Activated gamma-delta T cell treated with Interleukin-2 at 50 U/mL for 16 hours (primary cell): Measurements from ENCODE around the gene KIF3B.
"Not testable (repeated sequence)": the region's sequence is repeated elsewhere in the genome, so short reads cannot be mapped to it uniquely, and the experiment has no call there.

ENCODE experiments used
- DNase-seq: peaks from one replicate; pipeline ENCODE4 v3.0.0-alpha.2; 2020

KIF3B gene

GRCh38 chr20:32357869-32358631 lies 80.6 kb downstream of the KIF3B start, which contains the start of gene ASXL1:
TSS of gene ASXL1 (plus strand) at chr20:32358331. CDS start at chr20:32358776, 445 bp downstream.
- peak; percentile 90 for DNase-seq

GRCh38 chr20:32358632-32358882 lies 81.1 kb downstream of the KIF3B start:
- no peak for DNase-seq

GRCh38 chr20:32358883-32359632 lies 81.6 kb downstream of the KIF3B start:
- DNase-seq = peak; percentile 60

DNA sequence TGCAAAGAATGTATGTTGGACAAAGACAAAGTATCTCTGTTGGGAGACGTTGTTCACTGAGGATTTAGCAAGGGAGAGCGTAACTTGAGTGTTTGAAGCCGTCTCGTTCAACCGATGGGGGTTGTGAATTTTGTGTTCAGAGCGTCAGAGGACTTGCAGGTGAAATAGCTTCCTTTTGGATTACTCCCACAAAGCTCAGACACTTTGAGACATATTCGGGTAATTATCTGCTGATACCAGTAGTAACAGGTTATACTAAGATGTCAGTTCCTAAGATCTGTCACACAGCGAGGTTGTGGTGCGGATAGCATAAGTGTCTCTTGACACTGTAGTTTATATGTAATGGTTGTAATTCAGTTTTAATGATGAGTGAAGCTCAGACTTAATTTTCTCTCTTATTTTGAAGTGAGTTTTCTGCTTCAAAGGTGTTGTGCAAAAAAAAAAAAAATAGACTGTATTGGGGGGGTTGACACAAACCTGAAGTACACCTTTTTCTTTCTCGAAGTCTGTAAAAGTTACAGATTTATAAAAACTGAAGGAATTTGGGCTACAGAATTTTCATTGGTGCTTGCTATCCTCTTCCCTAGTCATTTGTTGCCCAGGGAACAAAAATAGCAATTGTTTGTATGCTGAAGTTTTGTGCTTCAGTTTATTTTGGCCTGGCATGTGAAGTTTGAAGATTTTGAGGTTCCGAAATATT lies 82.3 kb downstream of the KIF3B start:
- no peak for DNase-seq

GRCh38 chr20:32360333-32360634 lies 82.8 kb downstream of the KIF3B start:
- DNase-seq = no peak

GRCh38 chr20:32362901-32363364 lies 85.5 kb downstream of the KIF3B start:
- DNase-seq = no peak

GRCh38 chr20:32363492-32363891 lies 86.0 kb downstream of the KIF3B start:
- DNase-seq = no peak

- DNase-seq = no peak
Observed at GRCh38 chr20:32364554-32365208, 87.2 kb downstream of the KIF3B start.

- no peak for DNase-seq
Observed at GRCh38 chr20:32365564-32365963, 88.1 kb downstream of the KIF3B start.

DNA sequence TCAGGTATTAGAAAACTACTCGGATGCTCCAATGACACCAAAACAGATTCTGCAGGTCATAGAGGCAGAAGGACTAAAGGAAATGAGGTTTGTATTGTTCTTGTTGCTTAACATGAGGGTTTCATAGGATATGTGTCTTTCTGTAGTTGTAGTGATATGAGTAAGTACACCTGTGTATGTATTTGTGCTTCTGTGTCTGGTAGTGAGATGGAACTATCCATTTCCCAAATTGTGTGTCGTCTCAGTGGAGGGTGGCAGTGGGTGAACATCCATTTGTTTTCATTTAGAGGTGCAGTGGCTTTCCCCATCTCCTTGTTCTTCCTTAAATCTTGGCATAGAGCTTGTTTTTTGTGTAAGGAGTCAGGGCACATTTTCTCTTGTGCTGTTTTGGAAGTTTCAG lies 88.9 kb downstream of the KIF3B start:
- no peak for DNase-seq

DNA sequence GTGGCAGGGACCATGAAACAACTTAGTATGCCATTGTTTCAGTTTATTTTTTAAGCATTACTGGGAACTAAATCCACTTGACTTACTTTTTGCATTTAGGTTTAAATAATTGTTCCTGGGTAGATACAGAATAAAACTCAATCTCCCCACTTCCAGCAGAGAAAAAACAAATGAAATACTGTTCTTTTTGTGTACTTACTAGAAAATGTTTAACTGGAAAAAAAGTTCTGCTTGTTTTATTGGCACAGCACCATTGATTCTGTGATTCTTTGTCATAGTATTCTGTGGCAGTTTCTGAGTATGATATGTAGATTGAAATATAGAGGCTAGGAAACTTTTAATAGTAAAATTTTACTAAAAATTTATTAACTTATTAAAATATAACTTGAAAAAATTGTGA lies 90.9 kb downstream of the KIF3B start:
- DNase-seq = no peak

GRCh38 chr20:32368925-32369324 lies 91.5 kb downstream of the KIF3B start:
- no peak for DNase-seq

GRCh38 chr20:32370897-32371296 lies 93.4 kb downstream of the KIF3B start:
- DNase-seq = no peak

DNA sequence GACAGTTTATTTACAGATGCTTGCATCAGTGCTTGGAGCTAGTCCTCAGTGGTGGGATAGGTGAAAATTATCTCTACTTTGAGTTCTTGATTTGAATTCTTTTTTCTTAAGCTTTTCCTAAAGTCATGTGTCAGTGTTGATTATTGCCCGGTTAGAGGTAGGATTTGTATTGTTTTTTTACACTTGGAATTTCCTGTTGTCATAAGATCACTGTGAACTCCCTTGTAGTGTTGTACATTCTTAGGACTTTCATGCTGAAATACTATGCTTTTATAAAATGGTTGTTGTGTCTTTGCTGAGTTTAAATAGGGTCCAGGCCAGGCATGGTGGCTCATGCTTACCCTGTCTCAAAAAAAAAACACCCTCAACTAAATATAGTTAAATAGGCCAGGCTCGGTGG lies 101.0 kb downstream of the KIF3B start:
- DNase-seq = no peak

GRCh38 chr20:32380037-32380436 lies 102.6 kb downstream of the KIF3B start:
- DNase-seq = not testable (repeated sequence)

- no peak for DNase-seq
Observed at GRCh38 chr20:32380745-32381144, 103.3 kb downstream of the KIF3B start.

DNA sequence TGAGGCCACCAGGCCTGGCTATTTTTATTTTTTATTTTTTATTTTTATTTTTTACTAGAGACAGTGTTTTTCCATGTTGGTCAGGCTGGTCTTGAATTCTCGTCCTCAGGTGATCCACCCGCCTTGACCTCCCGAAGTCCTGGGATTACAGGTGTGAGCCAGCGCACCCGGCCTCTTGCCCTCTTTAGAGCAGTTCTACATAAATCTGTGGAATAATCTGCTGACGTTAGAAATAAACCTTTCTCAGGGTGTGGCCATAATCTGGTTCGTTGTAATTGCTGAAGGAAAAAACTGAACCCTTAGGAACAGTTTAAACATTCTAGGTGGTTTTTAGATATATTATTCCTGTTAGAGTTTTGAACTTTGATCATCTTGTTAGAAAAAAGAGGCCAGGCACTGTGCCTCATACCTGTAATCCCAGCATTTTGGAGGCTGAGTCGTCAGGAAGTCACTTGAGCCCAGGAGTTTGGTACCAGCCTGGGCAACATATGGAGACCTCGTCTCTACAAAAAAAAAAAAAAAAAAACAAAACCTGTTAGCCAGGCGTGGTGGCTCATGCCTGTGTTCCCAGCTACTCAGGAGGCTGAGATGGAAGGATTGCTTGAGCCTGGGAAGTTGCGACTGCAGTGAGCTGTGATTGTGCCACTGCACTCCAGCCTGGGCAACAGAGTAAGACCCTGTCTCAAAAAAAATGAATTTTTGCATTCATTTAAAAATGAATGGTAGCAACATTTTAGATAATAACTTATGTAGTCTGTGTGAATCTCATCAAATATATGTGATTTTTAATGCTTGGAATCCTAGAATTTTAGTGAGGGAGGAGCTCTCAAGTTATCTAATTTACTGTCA lies 104.9 kb downstream of the KIF3B start:
- DNase-seq = no peak

- DNase-seq = not testable (repeated sequence)
Observed at GRCh38 chr20:32383441-32383840, 106.0 kb downstream of the KIF3B start.
